MM.1S (cell line): Measurements from ENCODE around the gene C1QC.

Source experiments
- CTCF ChIP-seq: fragments of 300-600 bp; sonication (generic); IDR thresholded peaks from 2 replicates; pipeline ENCODE4 v1.5.1; 2016; ENCODE audit warnings: antibody characterized with exemption, low read length, mixed read lengths
- EZH2 ChIP-seq: fragments of 300-600 bp; sonication (generic); optimal IDR thresholded peaks from 2 replicates; pipeline ENCODE3; 2017; ENCODE audit warnings: low read depth, mild to moderate bottlenecking, antibody characterized with exemption, low read length, mixed read lengths

- TF ChIP-seq CTCF (no peak), EZH2 (no peak)
These were observed 38.3 kb downstream of the C1QC start for GRCh38 chr1:22681556-22682276.
